ENCODE data around the gene TMBIM1. TPM values are rescaled to one million over a fixed set of nuclear protein-coding genes. Genes with fewer than 3 reads are reported as not detected.

Gene TMBIM1, protein sequence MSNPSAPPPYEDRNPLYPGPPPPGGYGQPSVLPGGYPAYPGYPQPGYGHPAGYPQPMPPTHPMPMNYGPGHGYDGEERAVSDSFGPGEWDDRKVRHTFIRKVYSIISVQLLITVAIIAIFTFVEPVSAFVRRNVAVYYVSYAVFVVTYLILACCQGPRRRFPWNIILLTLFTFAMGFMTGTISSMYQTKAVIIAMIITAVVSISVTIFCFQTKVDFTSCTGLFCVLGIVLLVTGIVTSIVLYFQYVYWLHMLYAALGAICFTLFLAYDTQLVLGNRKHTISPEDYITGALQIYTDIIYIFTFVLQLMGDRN
- 100 to 1,000 TPM in 4 of 6 donors, 10 to 100 TPM in 2; 72.6 to 137 (median 108) TPM for polyA plus RNA-seq (ENCODE audit: low read depth in 6 of 6)

DNA sequence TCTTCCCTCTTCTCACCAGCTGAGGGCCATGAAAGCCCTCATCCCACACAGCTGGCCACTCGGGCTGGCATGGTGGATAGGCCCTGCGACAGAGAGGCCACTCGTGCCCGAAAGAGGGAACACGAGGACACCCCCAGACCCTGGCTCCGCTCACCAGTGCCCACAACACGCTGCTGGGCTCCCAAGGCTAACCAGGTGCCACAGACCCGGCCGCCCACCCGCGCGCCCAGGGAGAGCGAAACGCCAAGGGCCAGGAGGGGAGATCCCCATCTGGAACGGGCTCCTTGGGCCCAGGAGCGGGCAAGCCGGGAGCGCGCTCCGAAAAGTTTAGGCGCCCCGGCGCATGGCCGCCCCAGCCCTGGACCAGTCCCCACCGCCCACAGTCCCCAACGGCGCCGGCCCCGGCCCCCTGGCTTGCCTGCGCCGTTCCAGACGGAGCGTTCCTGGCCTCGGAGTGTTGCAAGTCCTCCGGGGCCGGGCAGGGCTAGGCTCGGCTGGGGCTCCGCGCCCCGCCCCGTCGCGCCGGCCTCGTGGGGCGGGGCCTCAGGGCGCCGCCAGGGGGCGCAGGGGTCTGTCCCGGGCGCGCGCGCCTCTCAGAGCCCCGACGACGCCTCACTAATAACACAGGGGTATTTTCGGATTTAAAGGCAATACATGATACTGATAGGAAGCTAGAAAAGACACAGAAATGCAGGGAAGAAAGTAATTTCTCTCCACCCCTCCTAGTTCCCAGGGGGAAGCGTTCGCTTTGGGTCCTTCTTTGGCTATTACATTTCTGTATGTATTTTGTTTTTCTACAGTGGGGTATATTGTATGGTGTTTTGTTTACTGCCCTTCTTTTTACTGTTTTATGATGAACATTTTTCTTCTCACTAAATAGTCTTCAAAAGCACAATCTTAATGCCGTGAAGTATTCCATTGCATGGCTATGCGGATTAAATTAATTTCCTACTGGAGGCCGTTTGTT lies at the start of gene TMBIM1:
TMBIM1 (minus strand) TSS at position 456 of the 967 bp plus-strand sequence. CDS start 10,362 bp downstream, outside the sequence.
- ATAC-seq (ENCODE audit: low read depth in 2 of 2): peak; percentile 69 to 74
- peak; percentile 85 for DNase-seq
- H3K27ac Mint-ChIP-seq: peak within 1 kb of the TSS; percentile 95 to 100 (median 99)
- peak within 1 kb of the TSS; percentile 65 to 95 (median 90) for H3K4me3 Mint-ChIP-seq
- H3K9me3 Mint-ChIP-seq: no peaks in the 10 kb centered on the region
- no peaks in the 10 kb centered on the region for H3K27me3 Mint-ChIP-seq
- H3K4me1 Mint-ChIP-seq: peaks cover 50 to 71% (median 69%) of the 10 kb centered on the region in 3 donors
- no peaks in the 10 kb centered on the region for H3K36me3 Mint-ChIP-seq

DNA sequence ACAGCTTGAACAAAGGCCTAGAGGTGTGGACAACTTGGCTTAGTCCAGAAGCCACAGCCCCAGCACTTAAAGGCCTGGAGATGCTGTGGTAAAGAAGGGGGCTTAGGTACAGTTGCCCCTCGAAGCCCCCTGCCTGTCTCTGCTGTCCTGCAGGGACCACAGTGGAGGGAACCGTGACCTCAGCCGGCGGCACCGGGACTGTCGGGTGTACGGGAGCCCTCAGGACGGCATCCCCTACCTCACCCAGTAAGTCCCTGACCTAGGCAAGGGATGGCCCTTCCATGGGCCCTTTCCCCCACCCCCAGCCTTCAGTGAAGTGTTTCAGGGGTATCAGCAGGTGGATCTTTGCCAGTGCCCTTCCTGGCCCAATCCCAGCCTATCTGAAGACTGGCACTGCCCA lies 49.1 kb upstream of the TMBIM1 start:
- no peaks in the 10 kb centered on the region for H3K9me3 Mint-ChIP-seq
- no peaks in the 10 kb centered on the region for H3K36me3 Mint-ChIP-seq
- H3K27me3 Mint-ChIP-seq: peaks cover 0 to 10% (median 5%) of the 10 kb centered on the region in 3 donors

DNA sequence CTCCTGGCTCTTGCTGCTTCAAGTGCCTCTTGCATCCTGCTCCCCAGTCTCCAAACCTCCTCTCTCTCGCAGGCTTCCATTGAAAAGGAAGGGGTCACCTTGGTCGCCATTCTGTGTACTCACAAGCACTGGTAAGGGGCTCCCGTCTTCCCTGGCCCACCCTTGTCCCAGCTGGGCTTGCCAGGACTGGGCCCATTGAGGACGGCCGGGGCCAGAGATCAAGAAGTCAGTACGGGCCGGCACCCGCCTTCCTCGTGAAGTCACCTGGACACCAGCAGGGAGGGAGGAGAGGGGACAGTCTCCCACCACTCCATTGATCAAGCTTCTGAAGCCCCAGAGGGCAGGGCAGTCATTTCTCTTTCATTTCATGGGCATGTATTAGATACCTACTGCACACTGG lies 48.4 kb upstream of the TMBIM1 start:
- ATAC-seq (ENCODE audit: low read depth in 2 of 2) (no peak), DNase-seq (no peak)
- peaks cover 0 to 10% (median 4%) of the 10 kb centered on the region in 3 donors for H3K27me3 Mint-ChIP-seq
- peak overlapping the region in 1 of 6 donors; percentile 72 for H3K27ac Mint-ChIP-seq
- no peak overlapping the region for H3K4me3 Mint-ChIP-seq
- H3K4me1 Mint-ChIP-seq: no peaks in the 10 kb centered on the region
- no peaks in the 10 kb centered on the region for H3K36me3 Mint-ChIP-seq
- H3K9me3 Mint-ChIP-seq: no peaks in the 10 kb centered on the region

More for the DNA sequence above, 49.1 kb upstream of the TMBIM1 start:
- DNase-seq (no peak), ATAC-seq (ENCODE audit: low read depth in 2 of 2) (no peak)
- Mint-ChIP-seq H3K4me3 (no peak overlapping the region), H3K27ac (no peak overlapping the region), H3K4me1 (no peaks in the 10 kb centered on the region)

DNA sequence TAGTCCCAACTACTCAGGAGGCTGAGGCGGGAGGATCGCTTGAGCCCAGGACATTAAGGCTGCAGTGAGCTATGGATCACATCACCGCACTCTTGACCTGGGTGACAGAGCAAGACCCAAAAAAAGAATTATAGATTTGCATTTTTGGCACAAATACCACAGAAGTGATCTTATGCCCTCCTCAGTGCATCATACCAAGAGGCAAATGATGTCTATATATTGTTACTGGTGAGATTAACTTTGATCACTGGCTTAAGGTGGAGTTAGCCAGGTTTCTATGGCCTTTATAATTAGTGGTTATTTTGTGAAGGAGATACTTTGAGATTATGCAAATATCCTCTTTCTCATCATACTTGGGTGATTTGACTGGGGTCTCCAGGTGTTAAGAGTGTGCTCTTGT lies 42.2 kb upstream of the TMBIM1 start:
- peak in 1 of 2 donors; percentile 9 for ATAC-seq (ENCODE audit: low read depth in 2 of 2)
- Mint-ChIP-seq H3K27ac (no peak overlapping the region), H3K36me3 (no peaks in the 10 kb centered on the region), H3K27me3 (peaks cover 0 to 6% (median 4%) of the 10 kb centered on the region in 3 donors), H3K4me1 (peaks cover 19 to 27% (median 24%) of the 10 kb centered on the region in 3 donors), H3K9me3 (no peaks in the 10 kb centered on the region), H3K4me3 (no peak overlapping the region)
- no peak for DNase-seq

DNA sequence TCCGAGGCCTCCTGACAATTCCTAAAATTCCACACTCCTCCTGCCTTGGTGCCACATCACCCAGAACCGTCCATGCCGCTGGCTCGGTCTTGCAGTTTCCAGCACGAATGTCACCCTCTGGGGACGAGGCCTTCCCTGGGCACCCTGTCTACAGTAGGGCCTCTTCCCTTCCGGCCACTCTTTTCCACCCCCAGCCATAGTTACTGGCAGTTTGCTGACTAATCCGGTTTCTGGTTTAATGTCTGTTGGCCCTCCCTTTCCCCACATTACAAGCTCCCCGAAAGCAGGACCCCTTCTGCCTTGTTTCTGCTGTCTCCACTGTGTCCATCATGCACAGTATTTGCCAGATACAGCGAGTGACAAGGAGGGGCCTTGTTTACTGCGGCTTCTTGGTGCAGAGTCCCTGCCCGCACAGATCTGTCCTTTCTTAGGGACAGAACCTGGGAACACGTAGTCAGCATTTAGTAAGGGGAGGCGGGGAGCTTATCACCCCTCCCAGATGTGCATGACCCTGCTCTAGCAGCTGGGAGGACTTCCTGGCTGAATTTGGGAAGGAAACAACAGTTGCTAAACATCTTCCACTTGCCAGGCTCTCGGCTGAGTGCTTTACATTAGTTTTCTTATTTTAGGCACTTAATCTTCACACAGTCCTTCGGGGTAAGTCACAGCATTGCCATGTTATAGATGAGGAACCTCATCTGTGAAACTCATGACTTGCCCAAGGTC lies 40.8 kb upstream of the TMBIM1 start:
- DNase-seq (no peak), ATAC-seq (ENCODE audit: low read depth in 2 of 2) (no peak)
- H3K36me3 Mint-ChIP-seq: no peaks in the 10 kb centered on the region
- peaks cover 24 to 38% (median 30%) of the 10 kb centered on the region in 3 donors for H3K4me1 Mint-ChIP-seq
- no peaks in the 10 kb centered on the region for H3K9me3 Mint-ChIP-seq
- H3K4me3 Mint-ChIP-seq: peak overlapping the region in 1 of 8 donors; percentile 26
- H3K27me3 Mint-ChIP-seq: peaks cover 0 to 6% (median 4%) of the 10 kb centered on the region in 3 donors
- H3K27ac Mint-ChIP-seq: peak overlapping the region in 2 of 6 donors; percentile 7 to 78

DNA sequence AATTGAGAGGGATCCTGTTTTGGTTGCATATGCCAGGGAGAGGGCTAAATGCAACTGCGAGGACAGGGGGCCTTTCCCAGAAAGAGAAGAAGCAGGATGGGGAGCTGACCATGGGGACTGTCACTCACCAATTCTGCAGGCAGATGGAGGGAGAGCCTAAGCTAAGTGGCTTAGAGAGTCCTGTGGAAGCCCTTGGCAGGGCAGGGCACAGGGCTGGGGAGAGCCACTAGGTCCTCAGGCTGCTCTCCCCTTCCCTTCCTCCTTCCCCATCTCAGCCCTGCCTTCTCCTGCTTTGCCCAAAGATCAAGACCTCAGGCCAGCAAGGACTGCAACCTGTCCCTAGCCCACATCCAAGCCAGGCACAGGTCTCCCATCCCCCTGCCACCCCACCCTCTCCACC lies 40.0 kb upstream of the TMBIM1 start:
- Mint-ChIP-seq H3K9me3 (no peaks in the 10 kb centered on the region), H3K27me3 (peaks cover 0 to 6% (median under 1%) of the 10 kb centered on the region in 3 donors), H3K4me3 (no peak overlapping the region), H3K4me1 (peaks cover 24 to 38% (median 30%) of the 10 kb centered on the region in 3 donors), H3K27ac (peak overlapping the region in 1 of 6 donors; percentile 24), H3K36me3 (no peaks in the 10 kb centered on the region)
- ATAC-seq (ENCODE audit: low read depth in 2 of 2) (no peak), DNase-seq (no peak)

DNA sequence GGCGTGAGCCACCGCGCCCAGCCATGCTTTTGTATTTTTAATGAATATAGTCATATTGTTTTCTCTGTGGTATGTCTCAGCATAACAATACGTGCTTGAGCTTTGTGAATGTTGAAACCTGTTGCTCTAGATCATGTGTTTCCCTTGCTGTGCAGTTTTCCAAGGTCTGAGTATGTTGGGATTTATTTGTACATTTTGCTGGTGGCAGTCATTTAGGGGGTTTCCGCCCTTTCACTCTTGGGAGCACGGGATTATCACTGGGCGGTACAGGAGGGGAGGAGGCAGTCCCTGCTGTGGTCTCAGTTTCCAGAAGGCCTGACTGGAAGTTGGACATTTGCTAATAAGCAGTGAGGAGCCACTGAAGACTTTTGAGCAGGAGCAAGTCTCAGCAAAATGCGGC lies 39.4 kb upstream of the TMBIM1 start:
- DNase-seq: no peak
- no peaks in the 10 kb centered on the region for H3K36me3 Mint-ChIP-seq
- no peaks in the 10 kb centered on the region for H3K9me3 Mint-ChIP-seq
- H3K4me3 Mint-ChIP-seq: no peak overlapping the region
- H3K27ac Mint-ChIP-seq: peak overlapping the region in 2 of 6 donors; percentile 24 to 72
- no peak for ATAC-seq (ENCODE audit: low read depth in 2 of 2)
- H3K4me1 Mint-ChIP-seq: peaks cover 24 to 38% (median 30%) of the 10 kb centered on the region in 3 donors
- peaks cover 0 to 6% (median 0%) of the 10 kb centered on the region in 3 donors for H3K27me3 Mint-ChIP-seq

DNA sequence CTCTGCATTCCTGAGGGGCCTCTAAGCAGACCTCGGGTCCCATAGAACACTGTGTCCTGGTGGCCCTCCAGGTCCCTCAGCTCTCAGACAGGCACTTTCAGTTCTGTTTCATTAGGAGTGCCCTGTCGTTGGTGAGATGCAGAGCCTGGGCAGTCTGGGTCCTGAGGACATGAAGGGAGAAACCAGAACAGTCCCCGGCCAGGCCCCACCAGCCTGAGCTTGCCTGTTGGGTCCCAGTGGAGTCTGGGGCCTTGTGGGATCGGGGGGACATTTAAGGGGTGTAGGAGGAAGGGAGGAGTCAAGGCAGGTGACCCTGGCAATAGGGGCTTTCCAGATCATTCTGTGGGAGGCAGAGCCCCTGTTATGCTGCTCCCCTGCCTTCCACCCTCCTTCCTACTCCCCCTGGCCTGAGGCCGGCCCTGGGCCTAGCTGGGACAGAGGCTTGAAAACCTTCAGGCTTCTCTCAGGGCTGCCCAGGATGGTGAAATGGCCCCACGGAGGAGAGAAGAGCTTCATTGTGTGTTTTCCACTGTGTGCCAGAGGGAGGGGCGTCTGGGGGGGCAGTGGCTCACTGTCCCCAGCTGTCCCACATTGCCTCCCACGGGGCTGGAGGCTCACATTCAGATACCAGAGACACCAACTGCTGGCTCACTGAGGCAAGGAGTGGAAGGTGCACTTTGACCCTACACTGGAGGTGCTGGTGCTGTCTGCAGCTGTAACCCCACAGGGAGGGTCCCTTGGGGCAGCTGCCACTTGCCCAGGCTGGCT lies 37.7 kb upstream of the TMBIM1 start:
- Mint-ChIP-seq H3K4me3 (peak overlapping the region in 6 of 8 donors; percentile 42 to 57 (median 52)), H3K27me3 (peaks cover 0 to 14% (median 5%) of the 10 kb centered on the region in 3 donors), H3K36me3 (no peaks in the 10 kb centered on the region), H3K9me3 (no peaks in the 10 kb centered on the region), H3K4me1 (peaks cover 24 to 38% (median 30%) of the 10 kb centered on the region in 3 donors), H3K27ac (peak overlapping the region; percentile 65 to 96 (median 80))
- DNase-seq (no peak), ATAC-seq (ENCODE audit: low read depth in 2 of 2) (peak; percentile 66 to 68)

DNA sequence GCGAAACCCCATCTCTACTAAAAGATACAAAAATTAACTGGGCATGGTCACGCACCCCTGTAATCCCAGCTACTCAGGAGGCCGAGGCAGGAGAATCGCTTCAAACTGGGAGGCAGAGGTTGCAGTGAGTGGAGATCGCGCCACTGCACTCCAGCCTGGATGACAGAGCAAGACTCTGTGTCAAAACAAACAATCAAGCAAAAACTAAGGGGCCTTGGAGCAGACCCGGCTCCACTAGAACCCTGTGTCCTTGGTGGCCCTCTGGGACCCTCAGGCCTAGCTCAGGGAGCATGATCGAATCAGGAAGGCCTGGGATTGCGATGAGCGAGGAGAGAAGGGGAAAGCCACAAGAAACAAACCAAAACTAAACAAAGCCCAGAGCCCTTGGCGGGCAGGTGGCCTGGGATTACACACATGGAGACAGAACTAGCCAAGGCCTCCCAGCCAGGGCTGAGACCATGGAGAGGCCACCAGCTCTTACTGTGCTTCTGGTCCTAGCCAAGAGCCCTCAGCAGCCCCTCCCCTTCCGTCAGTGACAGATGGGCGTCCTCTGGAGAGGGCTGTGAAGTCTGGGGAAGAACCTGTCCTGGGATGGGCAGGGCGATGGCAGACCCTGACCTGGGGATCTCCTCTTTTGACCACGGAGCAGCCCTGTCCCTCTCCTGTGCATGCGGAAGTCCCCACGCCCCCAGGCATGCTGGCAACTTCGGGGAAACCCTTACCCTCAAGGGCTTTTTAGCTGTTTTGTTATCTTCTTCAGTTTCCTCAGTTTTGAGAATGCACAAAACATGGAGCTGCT lies 36.9 kb upstream of the TMBIM1 start:
- Mint-ChIP-seq H3K27me3 (peaks cover 1 to 15% (median 5%) of the 10 kb centered on the region in 3 donors), H3K36me3 (no peaks in the 10 kb centered on the region), H3K27ac (peak overlapping the region; percentile 65 to 96 (median 82)), H3K4me1 (peaks cover 24 to 33% (median 30%) of the 10 kb centered on the region in 3 donors), H3K9me3 (no peaks in the 10 kb centered on the region), H3K4me3 (peak overlapping the region in 6 of 8 donors; percentile 42 to 68 (median 53))
- peak; percentile 41 to 60 for ATAC-seq (ENCODE audit: low read depth in 2 of 2)
- DNase-seq: no peak

DNA sequence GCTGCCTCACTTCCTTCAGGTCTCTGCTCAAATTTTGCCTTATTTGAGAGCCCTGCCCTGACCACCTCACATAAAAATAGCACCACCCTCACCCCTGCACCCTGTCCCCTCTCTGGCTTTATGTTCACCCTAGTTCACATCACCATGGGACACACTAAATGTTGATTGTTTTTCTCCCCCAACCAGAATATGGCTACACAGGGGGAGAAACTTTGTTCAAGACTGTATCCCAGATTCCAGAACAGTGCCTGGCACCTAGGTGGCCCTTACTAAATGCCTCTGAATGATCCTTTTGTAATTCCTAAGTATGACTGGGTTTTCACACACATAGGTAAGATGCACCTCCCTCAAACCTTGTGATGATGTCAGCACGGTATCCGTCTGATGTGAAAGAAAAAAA lies 36.0 kb upstream of the TMBIM1 start:
- Mint-ChIP-seq H3K9me3 (no peaks in the 10 kb centered on the region), H3K36me3 (no peaks in the 10 kb centered on the region), H3K27me3 (peaks cover 5 to 24% (median 9%) of the 10 kb centered on the region in 3 donors), H3K4me3 (peak overlapping the region in 1 of 8 donors; percentile 22), H3K4me1 (peaks cover 29 to 39% (median 36%) of the 10 kb centered on the region in 3 donors), H3K27ac (peak overlapping the region in 3 of 6 donors; percentile 14 to 29 (median 23))
- DNase-seq (no peak), ATAC-seq (ENCODE audit: low read depth in 2 of 2) (no peak)

DNA sequence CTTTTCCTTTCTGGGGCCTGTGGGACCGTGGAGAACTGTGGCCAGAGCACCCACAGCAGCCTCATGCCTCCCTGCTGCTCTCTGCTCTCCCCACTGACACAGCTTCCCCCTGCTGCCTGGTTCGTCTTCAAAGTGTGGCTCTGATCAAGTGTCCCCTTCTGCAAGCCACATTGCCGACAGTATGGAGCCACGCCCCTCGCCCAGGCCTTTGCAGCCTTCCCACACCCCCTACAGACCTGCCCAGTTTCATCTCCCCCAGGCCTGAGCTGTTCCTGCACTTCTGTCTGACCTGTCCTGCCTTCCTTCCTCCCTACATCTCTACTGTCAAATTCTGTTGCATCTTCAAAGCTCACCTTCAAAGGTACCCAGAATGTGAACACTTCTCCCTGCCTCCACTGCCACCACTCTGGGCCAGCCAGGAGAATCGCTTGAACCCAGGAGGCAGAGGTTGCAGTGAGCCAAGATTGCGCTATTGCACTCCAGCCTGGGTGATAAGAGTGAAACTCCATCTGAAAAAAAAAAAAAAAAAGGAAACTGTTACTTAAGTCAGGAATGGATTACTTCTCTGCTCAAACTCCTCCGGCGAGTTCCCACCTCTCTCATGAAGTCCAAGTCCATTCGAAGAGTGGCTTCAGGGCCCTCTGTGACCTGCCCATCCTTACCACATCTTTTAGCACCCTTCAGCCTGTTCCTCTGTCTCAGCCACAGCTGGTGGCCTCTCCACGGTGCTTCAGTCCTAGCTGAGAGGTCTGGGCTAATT lies 35.3 kb upstream of the TMBIM1 start:
- peaks cover 25 to 35% (median 32%) of the 10 kb centered on the region in 3 donors for H3K4me1 Mint-ChIP-seq
- no peak for DNase-seq
- peak overlapping the region in 2 of 8 donors; percentile 5 to 61 for H3K4me3 Mint-ChIP-seq
- H3K27me3 Mint-ChIP-seq: peaks cover 5 to 19% (median 9%) of the 10 kb centered on the region in 3 donors
- H3K27ac Mint-ChIP-seq: peak overlapping the region in 1 of 6 donors; percentile 23
- H3K36me3 Mint-ChIP-seq: no peaks in the 10 kb centered on the region
- H3K9me3 Mint-ChIP-seq: no peaks in the 10 kb centered on the region
- ATAC-seq (ENCODE audit: low read depth in 2 of 2): no peak
